SJCRH30 (cell line): ENCODE data around the gene GJB2. TPM values are rescaled to one million over a fixed set of nuclear protein-coding genes. Genes with fewer than 3 reads are reported as not detected.
A peak's percentile ranks its signal among the peaks of the same experiment; 100 is the strongest.
"Not testable (repeated sequence)": the region's sequence is repeated elsewhere in the genome, so short reads cannot be mapped to it uniquely, and the experiment has no call there.

ENCODE experiments used
- DNase-seq, 2 experiments: peaks; one replicate each; pipeline ENCODE4 v3.0.0-alpha.2; 2015 to 2020
- H3K27ac ChIP-seq: fragments of 250-450 bp; sonication (Bioruptor Pico); 2 replicates; pipeline ENCODE4 v1.5.1; 2020; ENCODE audit warnings: mild to moderate bottlenecking, moderate library complexity
- H3K27me3 ChIP-seq: fragments of 250-450 bp; sonication (Bioruptor Pico); 2 replicates; pipeline ENCODE4 v1.5.1; 2020; ENCODE audit warnings: mild to moderate bottlenecking, moderate library complexity
- H3K36me3 ChIP-seq: fragments of 250-450 bp; sonication (Bioruptor Pico); 2 replicates; pipeline ENCODE4 v1.5.1; 2020; ENCODE audit warnings: mild to moderate bottlenecking, moderate library complexity
- H3K4me1 ChIP-seq: fragments of 250-450 bp; sonication (Bioruptor Pico); 2 replicates; pipeline ENCODE4 v1.5.1; 2020; ENCODE audit warnings: mild to moderate bottlenecking, moderate library complexity
- H3K4me3 ChIP-seq: fragments of 250-450 bp; sonication (Bioruptor Pico); 2 replicates; pipeline ENCODE4 v1.5.1; 2020; ENCODE audit warnings: mild to moderate bottlenecking, moderate library complexity
- H3K9me3 ChIP-seq: fragments of 250-450 bp; sonication (Bioruptor Pico); replicated peaks from 2 replicates; pipeline ENCODE4 v1.5.1; 2020; ENCODE audit warnings: mild to moderate bottlenecking, moderate library complexity
- total RNA-seq: library from RNA; depleted of rRNA; stranded (reverse); fragments of >200 nt; shearing (Covaris generic); gene quantifications from 2 replicates; pipeline ENCODE4 v1.2.3, GENCODE V29; 2014

GJB2 gene
- total RNA-seq, 1 experiment from 2014 or later, result not detected

DNA sequence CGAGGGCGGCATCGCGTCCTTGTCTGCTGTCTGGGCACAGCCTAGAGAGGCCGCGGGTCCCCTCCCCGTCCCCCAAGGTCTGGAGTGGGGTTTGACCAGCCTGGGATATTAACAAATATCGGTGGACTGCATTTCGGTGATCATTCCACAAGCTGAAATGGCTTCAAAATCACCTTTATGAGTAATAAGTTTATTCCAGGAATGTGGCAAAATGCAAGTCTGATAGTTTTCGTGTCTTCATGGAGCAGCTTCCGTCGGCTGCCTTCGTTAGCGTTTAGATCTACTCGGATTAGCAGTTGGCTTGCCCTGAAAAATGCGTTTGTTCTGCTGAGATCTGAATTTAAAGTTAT lies 30.8 kb downstream of the GJB2 start:
- DNase-seq, result no peak
- no peaks in the 10 kb centered on the region for H3K36me3 ChIP-seq
- no peaks in the 10 kb centered on the region for H3K9me3 ChIP-seq
- H3K4me1 ChIP-seq, result no peaks in the 10 kb centered on the region
- H3K4me3 ChIP-seq, result no peak overlapping the region
- H3K27me3 ChIP-seq, result no peaks in the 10 kb centered on the region
- H3K27ac ChIP-seq, result no peak overlapping the region

DNA sequence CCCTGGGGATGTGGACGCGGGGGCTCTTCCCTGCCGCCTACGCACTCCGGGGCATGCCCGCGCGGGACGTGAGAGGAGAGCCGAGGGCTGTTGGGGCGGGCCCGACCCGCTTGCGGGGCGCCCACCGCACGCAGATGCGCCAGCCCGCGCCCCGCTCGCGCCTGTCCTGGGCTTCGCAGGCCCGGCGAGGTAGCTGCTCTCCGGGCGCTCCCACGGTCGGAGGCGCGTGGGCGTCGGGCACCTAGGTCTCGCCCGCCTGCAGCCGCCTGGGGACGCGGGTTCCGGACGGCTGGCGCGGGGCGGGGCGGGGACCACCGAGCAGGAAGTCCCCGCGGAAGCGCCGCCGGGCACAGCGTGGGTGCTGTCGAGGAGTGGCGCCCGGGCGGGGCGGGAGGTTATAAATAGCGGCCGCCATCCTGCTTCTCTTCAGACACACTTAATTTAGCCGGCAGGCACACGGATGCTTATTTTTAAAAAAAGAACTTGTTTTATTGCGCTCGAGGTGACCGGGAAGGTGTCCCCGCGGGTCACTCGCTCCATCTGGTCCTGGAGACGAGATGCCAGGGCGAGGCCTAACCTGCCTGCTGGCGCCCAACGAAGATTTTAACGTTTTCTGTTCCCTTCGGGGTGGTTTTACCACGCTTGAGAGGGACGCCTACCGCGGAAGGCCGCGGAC lies 31.3 kb downstream of the GJB2 start:
- Histone ChIP-seq H3K4me3 (no peak overlapping the region), H3K9me3 (no peaks in the 10 kb centered on the region), H3K27me3 (no peaks in the 10 kb centered on the region), H3K36me3 (no peaks in the 10 kb centered on the region), H3K27ac (no peak overlapping the region), H3K4me1 (no peaks in the 10 kb centered on the region)
- no peak for DNase-seq

DNA sequence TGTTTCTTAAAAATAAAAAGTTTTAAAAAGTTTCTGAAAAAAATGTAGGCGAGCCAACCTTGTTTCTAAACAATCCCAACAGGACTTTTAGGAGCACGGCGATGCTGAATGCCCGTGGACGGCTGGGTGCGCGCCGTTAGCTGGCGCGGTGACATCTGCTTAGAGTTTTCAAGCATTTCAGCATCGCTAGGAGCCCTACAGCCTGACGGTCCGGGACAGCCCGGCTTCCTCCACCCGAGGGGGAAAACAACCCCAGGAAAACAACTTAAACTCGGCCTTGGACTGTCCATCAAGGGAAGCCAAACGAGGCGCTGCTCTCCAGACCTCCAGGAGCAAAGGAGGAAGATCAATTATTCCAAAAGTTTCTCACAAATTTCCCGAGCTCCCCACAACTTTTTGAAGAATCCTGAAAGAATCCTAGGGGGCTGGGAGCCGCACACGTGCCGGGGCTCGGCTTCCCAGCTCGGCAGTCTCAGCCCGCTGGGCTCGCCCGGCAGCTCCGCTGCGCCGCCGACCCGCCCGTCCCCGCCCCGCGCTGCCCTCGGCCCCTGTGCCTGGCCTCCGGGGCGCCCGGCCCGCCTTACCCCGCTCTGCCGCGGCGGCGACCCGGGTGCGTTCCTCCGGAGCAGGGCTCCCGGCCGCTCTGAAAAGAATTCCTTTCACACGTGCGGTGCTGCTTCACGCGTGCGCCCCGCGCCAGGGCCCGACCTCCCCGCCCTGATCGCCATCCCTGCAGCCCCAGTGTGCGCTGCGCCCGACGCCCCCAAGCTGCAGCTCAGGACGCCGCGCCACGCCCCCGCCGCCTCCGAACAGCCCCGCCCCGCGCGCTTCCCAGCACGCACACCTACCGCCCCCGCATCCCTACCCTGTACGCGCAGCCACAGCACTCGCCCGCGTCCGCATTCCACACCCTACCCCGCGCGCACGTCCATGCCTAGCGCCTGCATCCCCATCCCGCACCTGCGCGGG lies 32.1 kb downstream of the GJB2 start, which contains the start of gene GJA3:
TSS of gene GJA3 (minus strand) at position 747 of the 969 bp plus-strand sequence. CDS start 17,764 bp downstream, outside the sequence.
- Histone ChIP-seq H3K4me1 (no peaks in the 10 kb centered on the region), H3K27ac (no peak within 1 kb of the TSS), H3K9me3 (no peaks in the 10 kb centered on the region), H3K36me3 (no peaks in the 10 kb centered on the region), H3K27me3 (no peaks in the 10 kb centered on the region), H3K4me3 (peak within 1 kb of the TSS; percentile 57)
- peak; percentile 53 to 71 for DNase-seq

DNA sequence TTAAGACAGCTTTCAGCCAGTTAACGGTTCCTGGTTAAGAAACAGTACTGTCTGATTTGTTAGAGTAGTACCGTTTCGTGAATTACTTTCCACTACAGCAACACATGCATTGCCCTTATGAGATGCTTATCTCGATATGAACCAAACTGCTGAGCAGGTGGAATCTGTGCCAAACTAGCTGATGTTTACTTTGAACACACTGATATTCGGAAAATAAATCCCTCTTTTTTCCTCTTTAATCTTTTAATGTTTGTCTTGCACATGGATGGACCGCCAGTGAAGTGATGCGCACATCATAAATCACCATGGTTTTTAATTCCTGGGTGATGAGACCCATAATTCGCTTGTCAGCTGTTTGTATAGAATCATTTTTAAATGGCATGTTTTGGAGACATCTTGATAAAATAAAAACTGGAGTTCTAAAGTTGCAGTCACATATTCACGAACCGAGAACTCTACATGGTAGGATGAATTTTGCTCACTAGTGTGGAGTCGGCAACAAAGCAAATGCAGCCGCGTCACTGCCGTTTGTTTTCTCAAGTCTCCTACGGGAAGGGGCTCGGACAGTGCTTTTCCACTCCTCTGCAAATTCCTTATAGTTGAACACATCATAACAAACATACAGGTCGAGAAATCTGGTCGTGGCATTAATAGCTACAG lies 33.0 kb downstream of the GJB2 start:
- H3K36me3 ChIP-seq, result no peaks in the 10 kb centered on the region
- no peaks in the 10 kb centered on the region for H3K27me3 ChIP-seq
- no peaks in the 10 kb centered on the region for H3K4me1 ChIP-seq
- H3K9me3 ChIP-seq, result no peaks in the 10 kb centered on the region
- peak; percentile 29 to 55 for DNase-seq
- no peak overlapping the region for H3K27ac ChIP-seq
- H3K4me3 ChIP-seq, result peak overlapping the region; percentile 57

DNA sequence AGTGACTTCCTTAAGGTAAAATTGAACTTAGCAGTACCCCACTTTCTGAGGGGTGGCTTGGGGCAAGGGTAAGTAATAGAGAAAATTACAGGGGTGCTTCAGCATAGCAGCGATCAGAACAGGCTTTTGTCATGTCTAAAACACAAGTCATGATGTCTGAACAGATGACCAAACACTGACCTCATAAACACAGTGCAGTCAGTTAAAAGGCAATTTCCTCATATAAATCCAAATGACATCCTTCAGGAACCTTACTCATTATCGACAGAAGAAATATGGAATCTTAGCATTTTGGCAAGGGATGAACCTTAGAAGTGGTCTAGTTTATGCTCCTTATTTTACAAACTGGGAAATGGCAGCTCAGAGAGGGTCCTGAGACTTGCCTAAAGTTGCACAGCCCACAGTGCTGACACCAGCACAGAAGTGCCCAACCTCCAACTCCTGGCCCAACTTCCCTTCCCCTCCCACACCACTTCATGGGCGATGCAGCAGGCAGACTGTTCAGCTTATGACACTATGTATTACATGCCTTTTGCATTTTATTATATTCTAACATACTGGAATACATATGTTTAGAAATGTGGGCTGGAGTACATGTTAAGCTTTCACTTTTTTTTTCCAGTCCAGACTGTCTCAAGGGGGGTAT lies 35.5 kb downstream of the GJB2 start:
- H3K36me3 ChIP-seq, result no peaks in the 10 kb centered on the region
- H3K27ac ChIP-seq, result no peak overlapping the region
- no peaks in the 10 kb centered on the region for H3K9me3 ChIP-seq
- DNase-seq, result no peak
- no peaks in the 10 kb centered on the region for H3K4me1 ChIP-seq
- no peak overlapping the region for H3K4me3 ChIP-seq
- no peaks in the 10 kb centered on the region for H3K27me3 ChIP-seq

DNA sequence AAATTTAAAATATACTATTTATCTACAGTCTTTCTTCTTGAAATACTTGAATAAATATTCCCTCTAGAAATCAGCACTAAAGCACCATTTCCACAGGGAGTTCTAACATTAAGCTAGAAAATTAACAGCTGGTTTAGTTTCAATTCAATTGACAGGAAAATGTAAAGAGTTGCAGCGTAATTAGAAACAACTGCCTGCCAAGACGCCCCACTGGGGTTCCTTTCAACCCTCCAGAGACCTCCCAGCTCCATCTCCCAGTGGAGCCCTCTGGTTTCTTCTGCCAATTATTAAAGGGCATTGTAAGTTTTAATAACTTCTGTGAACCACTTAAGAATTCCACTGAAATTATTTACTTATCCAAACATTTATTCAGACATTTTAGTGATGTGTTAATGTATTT lies 36.0 kb downstream of the GJB2 start:
- DNase-seq, result no peak
- Histone ChIP-seq H3K27me3 (no peaks in the 10 kb centered on the region), H3K36me3 (no peaks in the 10 kb centered on the region), H3K4me1 (no peaks in the 10 kb centered on the region), H3K9me3 (no peaks in the 10 kb centered on the region), H3K27ac (no peak overlapping the region), H3K4me3 (no peak overlapping the region)

DNA sequence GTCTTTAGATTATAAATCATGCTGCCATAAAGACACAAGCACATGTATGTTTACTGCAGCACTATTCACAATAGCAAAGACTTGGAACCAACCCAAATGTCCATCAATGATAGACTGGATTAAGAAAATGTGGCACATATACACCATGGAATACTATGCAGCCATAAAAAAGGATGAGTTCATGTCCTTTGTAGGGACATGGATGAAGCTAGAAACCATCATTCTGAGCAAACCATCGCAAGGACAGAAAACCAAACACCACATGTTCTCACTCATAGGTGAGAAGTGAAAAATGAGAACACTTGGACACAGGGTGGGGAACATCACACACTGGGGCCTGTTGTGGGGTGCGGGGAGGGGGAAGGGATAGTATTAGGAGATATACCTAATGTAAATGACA lies 39.4 kb downstream of the GJB2 start:
- not testable (repeated sequence) for DNase-seq, H3K27me3 ChIP-seq, H3K36me3 ChIP-seq, H3K27ac ChIP-seq, H3K4me3 ChIP-seq, H3K4me1 ChIP-seq, H3K9me3 ChIP-seq

DNA sequence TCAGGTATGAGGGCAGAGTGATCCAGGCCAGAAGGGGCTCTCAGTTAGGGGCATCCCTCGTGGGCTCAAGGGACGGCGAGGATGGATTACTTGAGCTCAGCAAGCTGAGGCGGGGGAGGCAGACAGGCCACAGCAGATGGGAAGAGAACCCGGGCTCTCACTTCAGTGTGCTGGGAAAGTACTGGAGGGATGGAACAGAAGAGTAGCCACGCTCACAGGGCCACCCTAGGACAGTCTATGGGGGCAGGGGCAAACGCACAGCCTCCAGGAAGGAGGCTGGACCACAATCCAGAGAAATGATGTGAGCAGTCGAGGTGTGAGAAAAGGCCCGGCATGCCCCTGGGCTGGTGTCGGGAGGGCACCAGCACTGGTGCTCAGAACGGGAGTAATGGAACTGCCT lies 41.1 kb downstream of the GJB2 start:
- no peak for DNase-seq
- no peak overlapping the region for H3K4me3 ChIP-seq
- H3K9me3 ChIP-seq, result no peaks in the 10 kb centered on the region
- no peak overlapping the region for H3K27ac ChIP-seq
- H3K36me3 ChIP-seq, result no peaks in the 10 kb centered on the region
- H3K27me3 ChIP-seq, result peaks cover 12% of the 10 kb centered on the region; the same call in 1 of the 2 replicates
- H3K4me1 ChIP-seq, result no peaks in the 10 kb centered on the region

DNA sequence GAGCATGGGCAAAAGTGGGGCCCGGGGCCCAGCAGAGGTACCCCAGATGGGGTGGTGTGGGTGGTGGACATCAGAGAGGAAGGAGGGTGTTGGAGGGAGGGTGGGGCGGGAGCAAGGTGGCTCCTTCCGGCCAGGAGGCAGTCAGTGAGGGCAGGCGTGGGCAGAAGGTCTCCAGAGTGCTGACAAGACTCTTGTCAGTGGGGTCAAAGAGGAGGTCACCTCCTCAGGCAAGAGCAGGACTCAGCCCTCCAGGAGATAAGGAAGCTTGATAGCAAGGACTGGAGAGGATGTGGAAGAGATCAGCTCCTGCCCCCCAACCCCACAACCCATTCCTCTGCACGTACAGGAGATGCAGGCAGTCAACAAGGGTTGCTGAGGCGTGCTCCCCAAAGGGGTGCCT lies 41.7 kb downstream of the GJB2 start:
- DNase-seq, result no peak
- Histone ChIP-seq H3K4me1 (no peaks in the 10 kb centered on the region), H3K36me3 (no peaks in the 10 kb centered on the region), H3K27ac (no peak overlapping the region), H3K9me3 (no peaks in the 10 kb centered on the region), H3K27me3 (peaks cover 12% of the 10 kb centered on the region; the same call in 1 of the 2 replicates), H3K4me3 (no peak overlapping the region)

DNA sequence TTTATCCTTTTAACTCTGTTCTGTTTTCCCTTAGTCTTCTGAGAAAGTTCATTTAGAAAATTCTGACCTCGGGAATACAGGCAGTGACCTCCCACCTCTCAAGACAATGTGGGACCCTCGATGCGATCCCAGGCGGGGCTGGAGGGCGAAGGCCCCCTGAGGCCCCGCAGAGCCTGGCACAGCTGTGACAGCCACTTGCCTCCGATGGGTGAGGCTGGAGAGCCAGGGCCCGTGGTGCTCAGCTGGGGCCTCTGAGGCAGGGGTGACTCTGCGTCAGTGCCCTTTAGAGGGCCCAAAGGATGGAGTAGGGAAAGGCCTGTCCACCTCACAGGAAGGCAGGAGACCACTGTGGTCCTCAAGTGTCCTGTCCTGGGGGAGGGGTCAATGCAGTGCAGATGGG lies 42.2 kb downstream of the GJB2 start:
- no peak for DNase-seq

DNA sequence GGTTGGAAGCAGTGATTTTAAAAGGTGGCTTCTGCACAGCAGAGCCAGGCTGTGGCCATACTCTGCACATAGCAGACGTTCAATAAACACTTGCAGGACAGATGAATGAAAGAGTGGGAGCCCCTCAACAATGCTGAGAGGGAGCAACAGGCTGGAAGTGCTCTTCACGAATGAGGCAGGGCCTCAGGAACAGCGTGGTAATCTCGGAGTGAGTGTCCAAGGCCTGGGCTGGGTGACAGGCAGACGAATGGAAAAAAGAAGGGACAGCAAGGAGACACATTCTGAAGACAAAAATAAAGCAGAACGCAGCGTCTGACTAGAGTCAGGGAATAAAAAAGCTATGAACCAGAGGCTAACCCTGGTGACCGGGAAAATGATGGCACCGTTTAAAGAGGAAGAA lies 43.0 kb downstream of the GJB2 start:
- no peak for DNase-seq
- Histone ChIP-seq H3K4me1 (no peaks in the 10 kb centered on the region), H3K36me3 (no peaks in the 10 kb centered on the region)

More for the DNA sequence above, 42.2 kb downstream of the GJB2 start:
- Histone ChIP-seq H3K4me1 (no peaks in the 10 kb centered on the region), H3K9me3 (no peaks in the 10 kb centered on the region), H3K27me3 (peaks cover 12% of the 10 kb centered on the region; the same call in 1 of the 2 replicates), H3K36me3 (no peaks in the 10 kb centered on the region), H3K4me3 (no peak overlapping the region), H3K27ac (no peak overlapping the region)

DNA sequence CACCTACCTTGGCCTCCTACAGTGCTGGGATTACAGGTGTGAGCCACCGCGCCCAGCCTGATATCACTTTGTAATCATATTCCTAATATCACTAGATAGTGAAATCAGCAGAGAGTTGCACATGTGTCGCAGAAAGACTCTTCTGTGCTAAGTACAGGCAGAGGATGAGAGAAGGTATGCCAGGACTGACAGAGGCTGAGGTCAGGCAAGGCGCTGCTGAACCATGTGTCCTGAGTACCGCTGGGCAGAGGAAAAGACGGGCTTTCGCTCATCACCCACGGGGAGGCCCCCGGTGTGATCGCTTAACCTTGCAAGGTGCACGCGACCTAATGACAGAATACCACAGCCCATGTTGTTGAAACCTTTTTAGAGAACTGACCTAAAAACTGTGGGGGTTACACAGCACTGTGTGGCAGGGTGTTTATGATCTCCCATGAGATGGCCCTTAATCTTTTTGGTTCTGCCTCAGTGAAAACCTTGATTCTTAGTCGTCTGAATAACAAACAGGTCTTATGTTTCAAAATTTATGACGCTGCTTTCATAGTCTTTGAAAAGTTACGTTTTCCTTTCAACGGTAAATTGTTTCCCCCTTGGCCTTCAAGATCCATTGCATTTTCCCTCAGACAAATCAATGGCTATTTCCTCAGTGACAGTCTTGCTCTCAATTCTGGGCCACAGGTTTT lies 44.1 kb downstream of the GJB2 start:
- Histone ChIP-seq H3K27ac (no peak overlapping the region), H3K9me3 (no peaks in the 10 kb centered on the region), H3K36me3 (no peaks in the 10 kb centered on the region), H3K27me3 (peaks cover 12% of the 10 kb centered on the region; the same call in 1 of the 2 replicates), H3K4me1 (no peaks in the 10 kb centered on the region), H3K4me3 (no peak overlapping the region)
- no peak for DNase-seq

More for the DNA sequence above, 43.0 kb downstream of the GJB2 start:
- H3K4me3 ChIP-seq, result no peak overlapping the region
- no peak overlapping the region for H3K27ac ChIP-seq
- no peaks in the 10 kb centered on the region for H3K9me3 ChIP-seq
- peaks cover 12% of the 10 kb centered on the region; the same call in 1 of the 2 replicates for H3K27me3 ChIP-seq

DNA sequence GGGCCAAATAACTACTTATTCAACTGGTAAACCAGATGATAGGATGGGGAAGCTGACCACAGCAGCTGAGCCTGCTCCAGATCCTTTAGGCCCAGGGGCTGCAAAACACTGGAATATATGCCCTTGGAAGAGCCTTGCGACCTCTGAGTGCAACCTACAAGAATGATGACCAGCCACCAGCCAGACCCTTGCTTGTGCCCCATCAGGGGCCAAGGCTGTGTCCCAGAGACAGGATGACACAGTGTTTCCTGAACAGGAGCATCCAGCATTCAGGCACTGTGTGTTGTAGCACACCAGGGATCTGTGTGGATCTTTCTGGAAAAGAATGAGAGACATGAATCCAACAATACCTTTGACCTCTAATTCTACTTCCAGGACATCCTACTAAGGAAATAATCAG lies 46.4 kb downstream of the GJB2 start:
- H3K4me1 ChIP-seq, result no peaks in the 10 kb centered on the region
- H3K9me3 ChIP-seq, result no peaks in the 10 kb centered on the region
- peaks cover 12% of the 10 kb centered on the region; the same call in 1 of the 2 replicates for H3K27me3 ChIP-seq
- no peak overlapping the region for H3K27ac ChIP-seq
- H3K4me3 ChIP-seq, result no peak overlapping the region
- DNase-seq, result no peak
- no peaks in the 10 kb centered on the region for H3K36me3 ChIP-seq

DNA sequence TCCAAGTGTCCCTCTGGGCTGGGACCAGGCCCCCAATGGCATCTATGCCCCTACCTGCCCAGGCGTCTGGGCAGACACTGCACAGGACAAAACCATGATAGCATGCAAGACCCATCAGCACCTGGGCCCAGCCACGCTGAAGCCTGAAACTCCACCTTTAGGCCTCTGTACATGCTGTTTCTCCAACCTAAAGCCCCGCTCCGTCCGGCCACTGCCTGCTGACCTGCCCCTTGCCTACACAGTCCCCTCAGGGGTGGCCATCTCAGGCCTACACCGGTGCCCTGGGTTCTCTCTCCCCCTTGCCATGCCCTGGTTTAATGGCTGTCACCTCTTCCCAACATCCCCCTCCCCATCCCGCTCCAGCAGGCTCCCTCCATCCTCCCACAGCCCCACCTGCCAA lies 47.2 kb downstream of the GJB2 start:
- no peaks in the 10 kb centered on the region for H3K36me3 ChIP-seq
- H3K4me1 ChIP-seq, result no peaks in the 10 kb centered on the region
- peaks cover 12% of the 10 kb centered on the region; the same call in 1 of the 2 replicates for H3K27me3 ChIP-seq
- no peak overlapping the region for H3K4me3 ChIP-seq
- no peak for DNase-seq
- H3K9me3 ChIP-seq, result no peaks in the 10 kb centered on the region
- H3K27ac ChIP-seq, result no peak overlapping the region
